Common myeloid progenitor, CD34-positive (primary cell): ENCODE results near the gene UST.
"Not testable (repeated sequence)": the region's sequence is repeated elsewhere in the genome, so short reads cannot be mapped to it uniquely, and the experiment has no call there.

Experiments
- CTCF ChIA-PET: fragments of 350-600 bp; sonication (Branson Sonifier 250); formaldehyde crosslinking; loops from one replicate; lab custom pipeline; 2021; ENCODE audit warnings: antibody characterized with exemption; lab: Charles Lee
- POLR2A ChIA-PET: fragments of 350-600 bp; sonication (Branson Sonifier 250); formaldehyde crosslinking; loops from one replicate; lab custom pipeline; 2021; ENCODE audit warnings: antibody characterized with exemption; lab: Charles Lee
- DNase-seq, 3 donors: peaks; one replicate each; pipeline versions ENCODE4 v3.0.0 to v3.0.0-alpha.2; 2013
- H3K27ac ChIP-seq, 2 experiments: 1 replicate in 1 of 2; 2 replicates in 1 of 2; pipeline ENCODE4 v1.7.0; 2013; ENCODE audit warnings: inconsistent platforms in 2 of 2, low read length in 2 of 2, mild to moderate bottlenecking in 2 of 2, low read depth in 1 of 2, moderate library complexity in 1 of 2; ENCODE audit not compliant: severe bottlenecking in 2 of 2, insufficient read depth in 1 of 2, poor library complexity in 1 of 2
- H3K27me3 ChIP-seq, 5 experiments: replicated peaks in 2 of 5; 1 replicate in 3 of 5; 2 replicates in 2 of 5; pipeline versions ENCODE4 v1.6.1 to v1.7.0; 2013; ENCODE audit warnings: low read length in 4 of 5, mild to moderate bottlenecking in 2 of 5, moderate library complexity in 2 of 5, inconsistent platforms in 1 of 5; ENCODE audit not compliant: insufficient read depth in 5 of 5, control insufficient read depth in 4 of 5
- H3K36me3 ChIP-seq, 4 experiments: 1 replicate in 2 of 4; 2 replicates in 2 of 4; pipeline versions ENCODE4 v1.6.1 to v1.7.0; 2013; ENCODE audit warnings: low read length in 3 of 4, control low read depth in 1 of 4, mild to moderate bottlenecking in 1 of 4; ENCODE audit not compliant: control insufficient read depth in 4 of 4, insufficient read depth in 4 of 4
- H3K4me1 ChIP-seq, 4 experiments: 1 replicate in 3 of 4; 2 replicates in 1 of 4; pipeline versions ENCODE4 v1.6.1 to v1.7.1; 2013; ENCODE audit warnings: low read length in 3 of 4, mild to moderate bottlenecking in 3 of 4, control low read depth in 1 of 4, inconsistent platforms in 1 of 4, moderate library complexity in 1 of 4; ENCODE audit not compliant: control insufficient read depth in 4 of 4, insufficient read depth in 4 of 4; ENCODE audit errors: control extremely low read depth in 1 of 4
- H3K4me3 ChIP-seq, 7 experiments: 1 replicate in 4 of 7; 2 replicates in 3 of 7; pipeline versions ENCODE4 v1.5.1 to v1.7.0; 2013; ENCODE audit warnings: mild to moderate bottlenecking in 7 of 7, low read length in 6 of 7, moderate library complexity in 6 of 7, inconsistent platforms in 2 of 7, low read depth in 2 of 7, control low read depth in 1 of 7; ENCODE audit not compliant: insufficient read depth in 4 of 7, control insufficient read depth in 1 of 7; ENCODE audit errors: extremely low read depth in 1 of 7
- H3K9me3 ChIP-seq, 5 experiments: 1 replicate in 4 of 5; 2 replicates in 1 of 5; pipeline versions ENCODE4 v1.6.1 to v1.7.1; 2013; ENCODE audit warnings: low read length in 4 of 5, mild to moderate bottlenecking in 2 of 5, inconsistent platforms in 1 of 5, low read depth in 1 of 5, moderate library complexity in 1 of 5; ENCODE audit not compliant: control insufficient read depth in 4 of 5, insufficient read depth in 2 of 5; ENCODE audit errors: control extremely low read depth in 1 of 5
- WGBS: methylation state at CpG from one replicate; pipeline ENCODE4 v1.1.5; 2013; ENCODE audit not compliant: insufficient coverage; 5-methylcytosine and 5-hydroxymethylcytosine counted together

Gene UST

GRCh38 chr6:148904896-148905870, 158.4 kb downstream of the UST start:
- H3K9me3 ChIP-seq, result no peaks in the 10 kb centered on the region
- DNase-seq, result no peak
- no peak overlapping the region for H3K27ac ChIP-seq
- no peak overlapping the region for H3K4me3 ChIP-seq
- H3K4me1 ChIP-seq, result no peaks in the 10 kb centered on the region
- no peaks in the 10 kb centered on the region for H3K27me3 ChIP-seq
- ChIA-PET POLR2A (no interaction called here), CTCF (interaction anchor here (0.8 kb wide), 1 partner anchor 11 kb away, joined by 3 read pairs; no protein-coding TSS in a partner anchor)
- 92% methylated on average over 4 of the region's 5 CpGs for WGBS
- no peaks in the 10 kb centered on the region for H3K36me3 ChIP-seq

- DNase-seq, result no peak
- POLR2A ChIA-PET, result no interaction called here
- Histone ChIP-seq H3K4me3 (no peak overlapping the region), H3K9me3 (no peaks in the 10 kb centered on the region), H3K36me3 (no peaks in the 10 kb centered on the region), H3K27me3 (no peaks in the 10 kb centered on the region), H3K4me1 (no peaks in the 10 kb centered on the region), H3K27ac (no peak overlapping the region)
- 97% methylated on average over 4 of the region's 6 CpGs for WGBS
- CTCF ChIA-PET, result no interaction called here
These were observed 159.1 kb downstream of the UST start for GRCh38 chr6:148905901-148906300.

GRCh38 chr6:148906386-148906785, 159.6 kb downstream of the UST start:
- no peak overlapping the region for H3K27ac ChIP-seq
- H3K4me3 ChIP-seq, result no peak overlapping the region
- POLR2A ChIA-PET, result no interaction called here
- no CpG with 5 or more reads among the region's 1 CpG for WGBS
- DNase-seq, result no peak
- H3K4me1 ChIP-seq, result no peaks in the 10 kb centered on the region
- CTCF ChIA-PET, result no interaction called here
- H3K36me3 ChIP-seq, result no peaks in the 10 kb centered on the region
- H3K9me3 ChIP-seq, result no peaks in the 10 kb centered on the region
- no peaks in the 10 kb centered on the region for H3K27me3 ChIP-seq

GRCh38 chr6:148907573-148907972, 160.7 kb downstream of the UST start:
- no peak for DNase-seq
- H3K9me3 ChIP-seq, result no peaks in the 10 kb centered on the region
- H3K27me3 ChIP-seq, result no peaks in the 10 kb centered on the region
- H3K4me3 ChIP-seq, result no peak overlapping the region
- WGBS, result 100% methylated on average over 1 of the region's 4 CpGs
- no peak overlapping the region for H3K27ac ChIP-seq
- POLR2A ChIA-PET, result no interaction called here
- CTCF ChIA-PET, result interaction anchor here (0.6 kb wide), 1 partner anchor 116 kb away, joined by 3 read pairs; no protein-coding TSS in a partner anchor
- no peaks in the 10 kb centered on the region for H3K36me3 ChIP-seq
- no peaks in the 10 kb centered on the region for H3K4me1 ChIP-seq

GRCh38 chr6:148912252-148912651, 165.4 kb downstream of the UST start:
- CTCF ChIA-PET, result no interaction called here
- POLR2A ChIA-PET, result interaction anchor here (0.7 kb wide), 1 partner anchor 141 kb away, joined by 3 read pairs; no protein-coding TSS in a partner anchor
- DNase-seq, result no peak
- H3K27ac ChIP-seq, result no peak overlapping the region
- H3K27me3 ChIP-seq, result no peaks in the 10 kb centered on the region
- no peaks in the 10 kb centered on the region for H3K36me3 ChIP-seq
- peaks cover 0 to 9% (median 2%) of the 10 kb centered on the region in 5 experiments for H3K9me3 ChIP-seq
- H3K4me3 ChIP-seq, result no peak overlapping the region
- WGBS, result 100% methylated on average over 2 of the region's 5 CpGs
- no peaks in the 10 kb centered on the region for H3K4me1 ChIP-seq

- Histone ChIP-seq H3K27me3 (no peaks in the 10 kb centered on the region), H3K27ac (no peak overlapping the region), H3K36me3 (no peaks in the 10 kb centered on the region), H3K4me1 (peaks cover 0 to 7% (median 0%) of the 10 kb centered on the region in 4 experiments), H3K9me3 (peaks cover 0 to 9% (median 2%) of the 10 kb centered on the region in 5 experiments), H3K4me3 (no peak overlapping the region)
- 100% methylated on average over 1 of the region's 1 CpG for WGBS
- no peak for DNase-seq
- CTCF ChIA-PET, result interaction anchor here (0.9 to 1.6 kb wide), 4 partner anchors 11 to 201 kb away, joined by 3 to 4 read pairs (median 4); no protein-coding TSS in a partner anchor
- POLR2A ChIA-PET, result no interaction called here
These were observed 169.0 kb downstream of the UST start for GRCh38 chr6:148915810-148916209.

GRCh38 chr6:148916485-148916884, 169.7 kb downstream of the UST start:
- 77% methylated on average over 5 of the region's 10 CpGs for WGBS
- H3K27me3 ChIP-seq, DNase-seq, H3K27ac ChIP-seq, H3K9me3 ChIP-seq, H3K4me1 ChIP-seq, POLR2A ChIA-PET, H3K4me3 ChIP-seq, H3K36me3 ChIP-seq: not testable (repeated sequence)
- CTCF ChIA-PET, result interaction anchor here (1.2 kb wide), 1 partner anchor 171 kb away, joined by 4 read pairs; no protein-coding TSS in a partner anchor
